ENCODE measurements around the gene DCAF6.

Gene DCAF6

GRCh38 chr1:167995038-167995437 lies 58.6 kb downstream of the DCAF6 start:
- DNase-seq (ENCODE audit: low read depth): no peak
- TF ChIP-seq CTCF (conservative IDR thresholded peaks at IDR 0.05; ENCODE audit: low read depth, low read length): no peak
- H3K4me3 ChIP-seq (ENCODE audit: low read length): no peak overlapping the region

- no peak for DNase-seq (ENCODE audit: low read depth)
- no peak overlapping the region for H3K4me3 ChIP-seq (ENCODE audit: low read length)
- TF ChIP-seq CTCF (conservative IDR thresholded peaks at IDR 0.05; ENCODE audit: low read depth, low read length): no peak
Measured at GRCh38 chr1:167996266-167996665, 59.8 kb downstream of the DCAF6 start.

GRCh38 chr1:167997037-167997575 lies 60.6 kb downstream of the DCAF6 start:
- TF ChIP-seq CTCF (conservative IDR thresholded peaks at IDR 0.05; ENCODE audit: low read depth, low read length): no peak
- H3K4me3 ChIP-seq (ENCODE audit: low read length): no peak overlapping the region
- DNase-seq (ENCODE audit: low read depth): no peak

GRCh38 chr1:167999877-168000276 lies 63.4 kb downstream of the DCAF6 start:
- no peak for TF ChIP-seq CTCF (conservative IDR thresholded peaks at IDR 0.05; ENCODE audit: low read depth, low read length)
- H3K4me3 ChIP-seq (ENCODE audit: low read length): no peak overlapping the region
- no peak for DNase-seq (ENCODE audit: low read depth)

GRCh38 chr1:168000656-168001055 lies 64.2 kb downstream of the DCAF6 start:
- no peak overlapping the region for H3K4me3 ChIP-seq (ENCODE audit: low read length)
- TF ChIP-seq CTCF (conservative IDR thresholded peaks at IDR 0.05; ENCODE audit: low read depth, low read length): no peak
- no peak for DNase-seq (ENCODE audit: low read depth)

GRCh38 chr1:168001213-168001612 lies 64.7 kb downstream of the DCAF6 start:
- DNase-seq (ENCODE audit: low read depth): no peak
- no peak for TF ChIP-seq CTCF (conservative IDR thresholded peaks at IDR 0.05; ENCODE audit: low read depth, low read length)
- H3K4me3 ChIP-seq (ENCODE audit: low read length): no peak overlapping the region

- no peak for TF ChIP-seq CTCF (conservative IDR thresholded peaks at IDR 0.05; ENCODE audit: low read depth, low read length)
- DNase-seq (ENCODE audit: low read depth): no peak
- no peak overlapping the region for H3K4me3 ChIP-seq (ENCODE audit: low read length)
Measured at GRCh38 chr1:168004531-168004930, 68.0 kb downstream of the DCAF6 start.
